AML-193 (cell line): ENCODE measurements around the gene CEP20.

Experiments used
- DNase-seq, 2 experiments: peaks; one replicate each; lab custom pipeline; 2025; lab: John Stamatoyannopoulos, UW

CEP20 gene

DNA sequence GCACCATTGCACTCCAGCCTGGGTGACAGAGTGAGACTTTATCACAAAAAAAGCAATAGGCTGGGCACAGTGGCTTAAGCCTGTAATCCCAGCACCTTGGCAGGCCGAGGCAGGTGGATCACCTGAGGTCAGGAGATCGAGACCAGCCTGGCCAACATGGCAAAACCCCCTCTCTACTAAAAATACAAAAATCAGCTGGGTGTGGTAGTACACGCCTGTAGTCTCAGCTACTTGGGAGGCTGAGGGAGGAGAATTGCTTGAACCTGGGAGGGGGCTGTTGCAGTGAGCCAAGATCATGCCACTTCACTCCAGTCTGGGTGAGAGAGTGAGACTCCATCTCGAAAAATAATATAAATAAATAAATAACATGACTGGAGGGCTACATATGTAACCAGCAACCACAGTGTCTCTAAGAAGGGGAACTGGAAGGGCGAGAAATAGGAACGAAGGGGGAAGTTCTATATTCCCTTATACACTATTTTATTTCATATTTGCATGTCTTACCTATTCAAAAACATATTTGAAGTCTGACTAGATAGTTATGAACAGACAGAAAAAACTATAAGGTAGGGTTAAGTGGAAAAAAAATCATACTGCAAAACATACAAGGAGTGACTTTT, 57.5 kb downstream of the CEP20 start:
- DNase-seq: no peak

GRCh38 chr16:15829460-15829859, 58.9 kb downstream of the CEP20 start:
- no peak for DNase-seq

- no peak for DNase-seq
Observed at GRCh38 chr16:15827709-15828343, 60.6 kb downstream of the CEP20 start.

- DNase-seq: no peak
Observed at GRCh38 chr16:15827299-15827698, 61.1 kb downstream of the CEP20 start.

- DNase-seq: no peak
Observed at GRCh38 chr16:15825750-15826305, 62.6 kb downstream of the CEP20 start.

DNA sequence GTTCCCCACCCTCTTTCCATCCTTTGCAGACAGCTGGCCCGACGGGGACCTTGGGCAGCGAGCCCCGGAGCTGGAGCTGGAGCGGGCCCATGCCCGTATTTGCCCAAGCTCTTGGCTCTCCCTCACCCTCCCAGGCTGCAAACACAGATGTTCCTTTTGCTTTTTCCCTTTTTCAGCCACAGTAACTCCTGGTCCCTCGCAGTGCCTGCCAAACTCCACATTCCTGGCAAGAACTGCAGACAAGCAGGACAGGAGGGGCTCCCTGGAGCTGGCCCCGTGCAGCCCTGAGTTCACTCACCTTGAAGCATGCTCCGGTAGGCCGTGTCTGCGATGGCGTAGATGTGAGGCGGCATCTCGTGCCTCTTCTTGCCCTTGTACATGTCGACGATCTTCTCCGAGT, 65.4 kb downstream of the CEP20 start:
- no peak for DNase-seq

DNA sequence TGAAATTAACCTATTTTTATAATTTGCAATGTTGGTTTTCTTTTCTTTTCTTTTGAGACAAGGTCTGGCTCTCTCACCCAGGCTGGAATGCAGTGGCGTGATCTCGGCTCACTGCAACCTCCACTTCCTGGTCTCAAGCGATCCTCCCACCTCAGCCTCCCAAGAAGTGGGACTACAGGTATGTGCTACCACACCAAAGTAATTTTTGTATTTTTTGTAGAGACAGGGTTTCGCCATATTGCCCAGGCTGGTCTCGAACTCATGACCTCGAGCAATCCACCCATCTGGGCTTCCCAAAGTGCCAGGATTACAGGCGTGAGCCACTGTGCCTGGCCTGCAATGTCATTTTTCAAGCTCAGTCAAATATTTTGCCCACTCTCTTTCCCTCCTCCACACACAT, 67.6 kb downstream of the CEP20 start:
- no peak for DNase-seq

DNA sequence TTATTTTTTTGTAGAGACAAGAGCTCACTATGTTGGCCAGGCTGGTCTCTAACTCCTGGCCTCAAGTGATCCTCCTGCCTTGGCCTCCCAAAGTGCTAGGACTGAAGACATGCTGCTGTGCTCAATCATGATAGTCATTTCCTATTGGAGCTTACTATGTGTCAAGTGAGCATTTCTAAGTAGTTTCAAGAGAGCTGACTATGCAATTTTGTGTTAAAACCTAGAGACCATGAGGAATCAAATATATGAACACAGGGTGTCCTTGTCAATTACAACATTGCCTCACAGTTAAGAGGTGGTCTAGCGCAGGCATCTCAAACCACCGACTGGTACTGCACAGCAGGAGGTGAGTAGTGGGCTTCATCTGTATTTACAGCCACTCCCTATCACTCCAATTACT, 69.4 kb downstream of the CEP20 start:
- no peak for DNase-seq

DNA sequence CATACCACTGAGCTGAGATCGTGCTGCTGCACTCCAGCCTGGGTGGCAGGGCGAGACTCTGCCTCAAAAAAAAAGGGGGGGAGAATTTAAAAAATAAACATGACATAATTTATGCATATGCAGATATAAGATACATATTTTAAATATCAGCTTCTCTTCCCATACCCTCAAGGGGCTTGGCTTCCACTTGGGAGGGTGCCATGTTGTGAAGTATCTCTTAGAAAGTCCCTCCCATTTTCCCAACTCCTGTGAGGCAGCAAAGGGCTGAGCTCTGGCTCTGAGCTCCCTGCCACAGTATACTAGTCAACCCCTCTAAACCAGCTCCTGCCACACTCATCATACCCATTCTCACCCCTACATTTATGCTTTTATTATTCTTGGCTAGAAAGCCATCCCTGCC, 71.0 kb downstream of the CEP20 start:
- DNase-seq: no peak

- DNase-seq: no peak
Observed at GRCh38 chr16:15816228-15816627, 72.2 kb downstream of the CEP20 start.
